Stimulated activated CD4-positive, alpha-beta T cell treated with anti-CD3 and anti-CD28 coated beads, Interleukin-2, amount 100 ng/mL, for 4 hours (primary cell): ENCODE data around the gene PLEKHG2.
A peak's percentile ranks its signal among the peaks of the same experiment; 100 is the strongest.

ENCODE experiments used
- DNase-seq: peaks from one replicate; pipeline ENCODE4 v3.0.0-alpha.2; 2020; ENCODE audit warnings: low read depth

PLEKHG2 gene

GRCh38 chr19:39406656-39407409 is 5.6 kb upstream of the PLEKHG2 start, which contains the start of gene ZFP36:
Gene ZFP36, plus strand, starts transcription at chr19:39406847. Its CDS starts 58 bp downstream, at chr19:39406905.
- DNase-seq, result peak; percentile 79

DNA sequence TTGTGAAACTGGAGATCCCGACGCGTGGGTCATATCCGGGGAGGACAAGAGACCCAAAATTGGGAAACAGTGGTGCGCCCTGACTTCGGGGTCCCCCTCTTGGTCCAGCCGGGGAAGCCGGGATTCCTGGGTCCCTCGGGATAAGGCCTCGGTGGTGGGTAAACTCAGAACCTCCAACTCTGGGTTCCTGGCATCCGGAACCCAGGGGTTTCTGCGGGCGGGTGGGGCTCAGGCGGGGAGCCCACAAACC is 5.1 kb upstream of the PLEKHG2 start:
- DNase-seq, result no peak

GRCh38 chr19:39407660-39408391 is 4.6 kb upstream of the PLEKHG2 start:
- no peak for DNase-seq

- no peak for DNase-seq
Observed at GRCh38 chr19:39408392-39409207, 3.9 kb upstream of the PLEKHG2 start.

DNA sequence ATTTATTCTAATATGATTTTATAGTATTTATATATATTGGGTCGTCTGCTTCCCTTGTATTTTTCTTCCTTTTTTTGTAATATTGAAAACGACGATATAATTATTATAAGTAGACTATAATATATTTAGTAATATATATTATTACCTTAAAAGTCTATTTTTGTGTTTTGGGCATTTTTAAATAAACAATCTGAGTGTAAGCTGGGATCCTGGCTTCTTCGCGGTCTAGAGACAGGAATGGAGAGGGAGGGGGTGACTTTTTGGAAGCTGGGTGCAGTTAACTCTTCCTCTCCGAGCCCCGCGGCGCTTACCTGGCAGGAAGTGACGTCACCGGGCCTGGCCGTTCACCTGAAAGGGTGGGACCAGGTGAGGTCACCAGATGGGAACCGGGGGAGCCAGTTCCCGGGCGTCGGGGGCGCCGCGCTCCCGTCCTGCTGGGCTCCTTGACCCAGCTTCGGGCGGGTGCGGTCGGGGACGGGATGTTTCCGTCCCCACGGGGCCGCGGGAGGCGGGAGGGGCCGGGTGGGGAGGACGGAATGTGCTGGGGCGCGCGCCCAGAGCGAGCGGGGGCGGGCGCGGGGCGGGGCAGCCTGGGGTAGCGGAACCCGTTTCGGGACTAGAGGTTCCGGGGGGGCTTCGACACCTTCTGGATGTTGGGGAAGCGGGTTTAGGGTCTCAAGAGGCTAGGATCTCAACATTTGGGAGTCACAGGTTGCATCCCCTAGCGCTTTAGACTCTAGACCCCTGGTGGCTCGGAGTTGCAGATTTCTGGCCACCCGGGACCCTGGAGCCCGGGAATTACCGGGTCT is 3.1 kb upstream of the PLEKHG2 start:
- peak; percentile 77 for DNase-seq

DNA sequence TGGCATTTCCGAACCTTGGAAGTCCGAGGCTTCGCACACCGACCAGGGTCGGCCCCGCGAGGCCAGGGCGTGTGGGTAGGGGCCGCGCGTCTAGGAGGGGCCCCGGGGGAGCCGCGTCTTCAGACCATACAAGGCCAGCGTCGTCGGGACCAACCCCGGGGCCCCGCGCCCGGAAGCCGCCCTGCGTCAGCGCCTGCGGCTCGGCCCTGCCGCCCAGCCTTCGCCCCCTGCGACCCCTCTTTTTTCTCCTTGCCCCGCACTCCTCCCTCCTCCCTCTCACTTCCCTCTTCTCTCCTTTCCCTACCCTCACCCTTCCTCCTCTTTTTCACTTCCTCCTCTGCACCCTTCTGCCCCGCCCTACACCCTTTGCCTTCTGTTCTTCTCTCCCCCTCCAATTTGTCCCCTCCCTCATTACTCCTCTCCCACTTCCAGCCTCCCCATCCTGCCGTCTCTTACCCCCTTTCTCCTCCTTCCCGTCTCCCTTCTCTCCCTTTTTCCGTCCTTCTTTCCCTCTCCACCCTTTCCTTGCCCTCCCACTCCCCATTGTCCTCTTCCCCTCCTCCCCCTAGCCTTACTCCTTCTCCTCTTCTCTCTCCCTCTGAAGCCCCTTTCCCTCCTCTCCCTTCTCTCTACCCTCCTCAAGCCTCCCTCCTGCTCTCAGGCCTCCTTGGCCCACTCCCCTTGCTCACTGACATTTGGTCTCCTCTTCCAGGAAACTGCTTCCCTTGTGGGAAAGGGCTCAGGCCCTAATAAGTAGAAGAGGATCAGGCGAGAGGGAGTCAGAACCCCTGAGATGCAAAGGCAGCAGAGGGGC is 2.2 kb upstream of the PLEKHG2 start:
- peak; percentile 36 for DNase-seq

DNA sequence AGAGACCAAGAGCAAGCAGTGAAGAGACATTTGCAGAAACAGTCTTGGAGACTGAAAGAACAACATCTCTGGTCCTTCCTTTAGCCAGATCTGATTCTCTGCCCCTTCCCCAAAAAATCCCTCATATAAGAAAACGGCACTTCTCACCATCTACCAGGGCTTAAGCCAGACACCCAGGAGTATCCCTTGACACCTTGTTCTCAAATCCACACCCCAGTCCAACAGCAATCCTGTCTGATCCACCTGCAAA is 1.7 kb upstream of the PLEKHG2 start:
- DNase-seq, result no peak

- no peak for DNase-seq
Observed at GRCh38 chr19:39411081-39411831, 1.2 kb upstream of the PLEKHG2 start.

DNA sequence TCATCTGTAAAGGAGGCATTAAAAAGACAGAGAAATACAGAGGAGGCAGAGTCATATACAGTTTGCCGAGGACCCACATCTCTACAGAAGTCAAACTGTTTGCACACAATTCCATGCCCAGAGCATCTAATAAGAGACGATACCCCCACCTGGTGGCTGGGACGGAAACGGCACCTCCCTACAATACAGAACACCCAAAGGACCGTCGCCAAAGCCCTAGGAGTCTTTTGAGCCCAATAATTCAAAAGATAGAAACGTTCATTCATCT is 703 bp upstream of the PLEKHG2 start:
- DNase-seq, result peak; percentile 87

GRCh38 chr19:39412867-39413271 is 400 bp downstream of the PLEKHG2 start:
- DNase-seq, result no peak

GRCh38 chr19:39413272-39413910 is 922 bp downstream of the PLEKHG2 start:
- DNase-seq, result no peak

- DNase-seq, result no peak
Observed at GRCh38 chr19:39413911-39414608, 1.6 kb downstream of the PLEKHG2 start.

DNA sequence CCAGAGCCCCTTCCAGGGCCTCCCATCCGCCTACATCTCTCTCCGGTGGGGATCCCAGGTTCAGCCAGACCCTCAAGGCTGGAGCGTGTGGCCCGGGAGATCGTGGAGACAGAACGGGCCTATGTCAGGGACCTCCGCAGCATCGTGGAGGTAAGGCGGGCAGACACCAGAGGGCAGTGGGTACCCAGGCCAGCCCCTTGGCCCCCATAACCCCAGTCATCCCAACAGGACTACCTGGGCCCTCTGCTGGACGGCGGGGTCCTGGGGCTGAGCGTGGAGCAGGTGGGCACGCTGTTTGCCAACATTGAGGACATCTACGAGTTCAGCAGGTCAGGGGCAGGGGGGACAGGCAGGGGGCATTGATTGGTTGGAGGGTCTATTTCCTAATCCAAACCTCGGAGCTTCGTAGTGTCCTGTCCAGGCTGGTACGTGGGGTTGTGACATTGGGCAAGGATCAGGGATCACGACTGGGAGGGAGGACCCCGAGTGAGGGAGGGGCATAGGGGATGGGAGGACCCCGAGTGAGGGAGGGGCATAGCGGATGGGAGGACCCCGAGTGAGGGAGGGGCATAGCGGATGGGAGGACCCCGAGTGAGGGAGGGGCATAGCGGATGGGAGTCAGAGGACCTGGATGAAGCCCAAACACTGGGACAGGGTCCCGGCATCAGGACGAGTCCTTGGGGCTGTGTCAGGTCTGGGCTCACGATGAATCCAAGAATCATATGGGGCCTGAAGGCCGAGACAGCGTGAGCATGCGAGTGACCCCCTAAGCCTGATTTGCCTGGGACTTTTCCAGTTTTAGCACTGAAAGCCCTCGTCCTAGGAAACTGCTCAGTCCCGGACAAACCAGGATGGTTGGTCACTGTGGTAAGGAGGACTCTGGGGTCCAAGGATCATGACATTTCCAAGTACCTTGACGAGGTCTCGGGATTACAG is 2.9 kb downstream of the PLEKHG2 start:
- DNase-seq, result no peak

- DNase-seq, result no peak
Observed at GRCh38 chr19:39416152-39417120, 4.0 kb downstream of the PLEKHG2 start.

- no peak for DNase-seq
Observed at GRCh38 chr19:39417463-39418181, 5.2 kb downstream of the PLEKHG2 start.

- DNase-seq, result no peak
Observed at GRCh38 chr19:39419003-39419402, 6.5 kb downstream of the PLEKHG2 start.

- no peak for DNase-seq
Observed at GRCh38 chr19:39420769-39421168, 8.3 kb downstream of the PLEKHG2 start.
